Measurements from ENCODE around the gene ANKS1A. TPM values are rescaled to one million over a fixed set of nuclear protein-coding genes. Genes with fewer than 3 reads are reported as not detected.

ANKS1A gene
- total and polyA plus RNA-seq, 2 experiments from 2014 or later: 12.1 to 31.9 TPM

DNA sequence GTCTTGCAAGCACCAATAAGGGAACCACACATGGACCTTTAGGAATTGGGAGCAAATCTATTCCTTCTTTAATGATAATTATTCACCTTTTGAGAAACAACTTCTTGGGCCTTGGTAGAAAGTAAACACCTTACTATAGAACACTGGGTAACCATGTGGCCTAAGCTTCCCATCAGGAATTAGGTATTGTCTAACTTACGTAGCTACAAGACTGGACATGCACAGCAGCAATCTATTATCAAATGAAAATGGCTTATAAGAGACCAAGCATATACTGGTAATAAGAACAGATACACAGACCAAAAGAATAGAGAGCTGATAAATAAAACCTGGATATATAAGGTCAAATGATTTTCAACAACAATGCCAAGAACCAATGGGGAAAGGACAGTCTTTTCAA is 235.3 kb downstream of the ANKS1A start:
- no peak overlapping the region for H3K4me3 ChIP-seq
- no peaks in the 10 kb centered on the region for H4K20me1 ChIP-seq (replicated peaks; ENCODE audit: insufficient read depth)
- no peaks in the 10 kb centered on the region for H3K79me2 ChIP-seq (replicated peaks; ENCODE audit: insufficient read depth)
- no peaks in the 10 kb centered on the region for H3F3A ChIP-seq (replicated peaks; ENCODE audit: low read depth)
- Mint-ChIP-seq H3K27me3 (ENCODE audit: insufficient read depth, low read depth, poor library complexity) (peaks cover 2% of the 10 kb centered on the region), H3K4me1 (no peaks in the 10 kb centered on the region), H3K4me3 (no peak overlapping the region), H3K27ac (no peak overlapping the region), H3K9me3 (no peaks in the 10 kb centered on the region), H3K36me3 (ENCODE audit: low read depth) (no peaks in the 10 kb centered on the region)
- H2AFZ ChIP-seq: no peak overlapping the region
- H3K27ac ChIP-seq (ENCODE audit: low read depth): no peak overlapping the region
- ATAC-seq: no peak
- H3K27me3 ChIP-seq (ENCODE audit: insufficient read depth): no peaks in the 10 kb centered on the region
- no peaks in the 10 kb centered on the region for H3K4me1 ChIP-seq (ENCODE audit: insufficient read depth)
- no peak for DNase-seq (ENCODE audit: low spot score)
- no peaks in the 10 kb centered on the region for H3K9me2 ChIP-seq (ENCODE audit: insufficient read depth)
- no peaks in the 10 kb centered on the region for H3K36me3 ChIP-seq (ENCODE audit: insufficient read depth)
- TF ChIP-seq CREB1 (CRISPR knock-in tag; IDR thresholded peaks at IDR 0.05; ENCODE audit: low read depth) (no peak), JUNB (IDR thresholded peaks at IDR 0.05; ENCODE audit: unreplicated experiment) (no peak), STAT1 (IDR thresholded peaks at IDR 0.05; ENCODE audit: unreplicated experiment) (no peak), POLR2AphosphoS5 (IDR thresholded peaks at IDR 0.05; ENCODE audit: low read depth) (no peak), ZNF114 (CRISPR knock-in tag; IDR thresholded peaks at IDR 0.05) (no peak), NANOG (IDR thresholded peaks at IDR 0.05; ENCODE audit: borderline replicate concordance) (no peak), CTCF (conservative IDR thresholded peaks at IDR 0.05; ENCODE audit: low read depth in 2 of 2) (no peak), EZH2phosphoT487 (IDR thresholded peaks at IDR 0.05; ENCODE audit: unreplicated experiment) (no peak), ETS1 (IDR thresholded peaks at IDR 0.05) (no peak), REST (IDR thresholded peaks at IDR 0.05; ENCODE audit: unreplicated experiment) (no peak), EZH2 (IDR thresholded peaks at IDR 0.05; ENCODE audit: low read depth, unreplicated experiment) (no peak), ZNF331 (CRISPR knock-in tag; IDR thresholded peaks at IDR 0.05; ENCODE audit: low read depth) (no peak)
- TF ChIP-seq, protein P1, sequence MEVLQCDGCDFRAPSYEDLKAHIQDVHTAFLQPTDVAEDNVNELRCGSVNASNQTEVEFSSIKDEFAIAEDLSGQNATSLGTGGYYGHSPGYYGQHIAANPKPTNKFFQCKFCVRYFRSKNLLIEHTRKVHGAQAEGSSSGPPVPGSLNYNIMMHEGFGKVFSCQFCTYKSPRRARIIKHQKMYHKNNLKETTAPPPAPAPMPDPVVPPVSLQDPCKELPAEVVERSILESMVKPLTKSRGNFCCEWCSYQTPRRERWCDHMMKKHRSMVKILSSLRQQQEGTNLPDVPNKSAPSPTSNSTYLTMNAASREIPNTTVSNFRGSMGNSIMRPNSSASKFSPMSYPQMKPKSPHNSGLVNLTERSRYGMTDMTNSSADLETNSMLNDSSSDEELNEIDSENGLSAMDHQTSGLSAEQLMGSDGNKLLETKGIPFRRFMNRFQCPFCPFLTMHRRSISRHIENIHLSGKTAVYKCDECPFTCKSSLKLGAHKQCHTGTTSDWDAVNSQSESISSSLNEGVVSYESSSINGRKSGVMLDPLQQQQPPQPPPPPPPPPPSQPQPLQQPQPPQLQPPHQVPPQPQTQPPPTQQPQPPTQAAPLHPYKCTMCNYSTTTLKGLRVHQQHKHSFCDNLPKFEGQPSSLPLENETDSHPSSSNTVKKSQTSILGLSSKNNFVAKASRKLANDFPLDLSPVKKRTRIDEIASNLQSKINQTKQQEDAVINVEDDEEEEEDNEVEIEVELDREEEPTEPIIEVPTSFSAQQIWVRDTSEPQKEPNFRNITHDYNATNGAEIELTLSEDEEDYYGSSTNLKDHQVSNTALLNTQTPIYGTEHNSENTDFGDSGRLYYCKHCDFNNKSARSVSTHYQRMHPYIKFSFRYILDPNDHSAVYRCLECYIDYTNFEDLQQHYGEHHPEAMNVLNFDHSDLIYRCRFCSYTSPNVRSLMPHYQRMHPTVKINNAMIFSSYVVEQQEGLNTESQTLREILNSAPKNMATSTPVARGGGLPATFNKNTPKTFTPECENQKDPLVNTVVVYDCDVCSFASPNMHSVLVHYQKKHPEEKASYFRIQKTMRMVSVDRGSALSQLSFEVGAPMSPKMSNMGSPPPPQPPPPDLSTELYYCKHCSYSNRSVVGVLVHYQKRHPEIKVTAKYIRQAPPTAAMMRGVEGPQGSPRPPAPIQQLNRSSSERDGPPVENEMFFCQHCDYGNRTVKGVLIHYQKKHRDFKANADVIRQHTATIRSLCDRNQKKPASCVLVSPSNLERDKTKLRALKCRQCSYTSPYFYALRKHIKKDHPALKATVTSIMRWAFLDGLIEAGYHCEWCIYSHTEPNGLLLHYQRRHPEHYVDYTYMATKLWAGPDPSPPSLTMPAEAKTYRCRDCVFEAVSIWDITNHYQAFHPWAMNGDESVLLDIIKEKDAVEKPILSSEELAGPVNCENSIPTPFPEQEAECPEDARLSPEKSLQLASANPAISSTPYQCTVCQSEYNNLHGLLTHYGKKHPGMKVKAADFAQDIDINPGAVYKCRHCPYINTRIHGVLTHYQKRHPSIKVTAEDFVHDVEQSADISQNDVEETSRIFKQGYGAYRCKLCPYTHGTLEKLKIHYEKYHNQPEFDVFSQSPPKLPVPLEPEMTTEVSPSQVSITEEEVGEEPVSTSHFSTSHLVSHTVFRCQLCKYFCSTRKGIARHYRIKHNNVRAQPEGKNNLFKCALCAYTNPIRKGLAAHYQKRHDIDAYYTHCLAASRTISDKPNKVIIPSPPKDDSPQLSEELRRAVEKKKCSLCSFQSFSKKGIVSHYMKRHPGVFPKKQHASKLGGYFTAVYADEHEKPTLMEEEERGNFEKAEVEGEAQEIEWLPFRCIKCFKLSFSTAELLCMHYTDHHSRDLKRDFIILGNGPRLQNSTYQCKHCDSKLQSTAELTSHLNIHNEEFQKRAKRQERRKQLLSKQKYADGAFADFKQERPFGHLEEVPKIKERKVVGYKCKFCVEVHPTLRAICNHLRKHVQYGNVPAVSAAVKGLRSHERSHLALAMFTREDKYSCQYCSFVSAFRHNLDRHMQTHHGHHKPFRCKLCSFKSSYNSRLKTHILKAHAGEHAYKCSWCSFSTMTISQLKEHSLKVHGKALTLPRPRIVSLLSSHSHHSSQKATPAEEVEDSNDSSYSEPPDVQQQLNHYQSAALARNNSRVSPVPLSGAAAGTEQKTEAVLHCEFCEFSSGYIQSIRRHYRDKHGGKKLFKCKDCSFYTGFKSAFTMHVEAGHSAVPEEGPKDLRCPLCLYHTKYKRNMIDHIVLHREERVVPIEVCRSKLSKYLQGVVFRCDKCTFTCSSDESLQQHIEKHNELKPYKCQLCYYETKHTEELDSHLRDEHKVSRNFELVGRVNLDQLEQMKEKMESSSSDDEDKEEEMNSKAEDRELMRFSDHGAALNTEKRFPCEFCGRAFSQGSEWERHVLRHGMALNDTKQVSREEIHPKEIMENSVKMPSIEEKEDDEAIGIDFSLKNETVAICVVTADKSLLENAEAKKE (CRISPR knock-in tag; IDR thresholded peaks at IDR 0.05): no peak
- no peak overlapping the region for H3K4me2 ChIP-seq

All from GM23338 (cell line).